Activated CD4-positive, alpha-beta T cell treated with anti-CD3 and anti-CD28 coated beads, Interleukin-2, amount 10 ng/mL, durations not matched to agents 7 days and 5 days (primary cell): Measurements from ENCODE around the gene PCMTD2. TPM values are rescaled to one million over a fixed set of nuclear protein-coding genes. Genes with fewer than 3 reads are reported as not detected.

ENCODE experiments used
- CTCF ChIA-PET: fragments of 350-600 bp; sonication (Branson Sonifier 250); formaldehyde crosslinking; loops from one replicate; lab custom pipeline; 2021; ENCODE audit warnings: antibody characterized with exemption; lab: Charles Lee
- POLR2A ChIA-PET: fragments of 350-600 bp; sonication (Branson Sonifier 250); formaldehyde crosslinking; loops from one replicate; lab custom pipeline; 2021; ENCODE audit warnings: antibody characterized with exemption; lab: Charles Lee
- DNase-seq: peaks from one replicate; pipeline ENCODE4 v3.0.0-alpha.2; 2020
- H3K27ac Mint-ChIP-seq: one replicate; pipeline ENCODE4 v1.8.0; 2021; ENCODE audit warnings: mild to moderate bottlenecking, moderate library complexity, mixed read lengths
- H3K27me3 Mint-ChIP-seq: one replicate; pipeline ENCODE4 v1.8.0; 2021; ENCODE audit warnings: mixed read lengths
- H3K36me3 Mint-ChIP-seq: one replicate; pipeline ENCODE4 v1.8.0; 2021; ENCODE audit warnings: low read depth, mixed read lengths
- H3K4me1 Mint-ChIP-seq: one replicate; pipeline ENCODE4 v1.8.0; 2021; ENCODE audit warnings: mixed read lengths
- H3K4me3 Mint-ChIP-seq: one replicate; pipeline ENCODE4 v1.8.0; 2021; ENCODE audit warnings: mild to moderate bottlenecking, moderate library complexity, mixed read lengths
- H3K9me3 Mint-ChIP-seq: one replicate; pipeline ENCODE4 v1.8.0; 2021; ENCODE audit warnings: mixed read lengths
- total RNA-seq, 2 experiments: library from RNA; stranded (reverse); gene quantifications; one replicate each; pipeline ENCODE4 v1.2.3, GENCODE V29; 2021

The PCMTD2 gene
- total RNA-seq, 2 experiments from 2014 or later = 68.4 to 69.3 TPM

DNA sequence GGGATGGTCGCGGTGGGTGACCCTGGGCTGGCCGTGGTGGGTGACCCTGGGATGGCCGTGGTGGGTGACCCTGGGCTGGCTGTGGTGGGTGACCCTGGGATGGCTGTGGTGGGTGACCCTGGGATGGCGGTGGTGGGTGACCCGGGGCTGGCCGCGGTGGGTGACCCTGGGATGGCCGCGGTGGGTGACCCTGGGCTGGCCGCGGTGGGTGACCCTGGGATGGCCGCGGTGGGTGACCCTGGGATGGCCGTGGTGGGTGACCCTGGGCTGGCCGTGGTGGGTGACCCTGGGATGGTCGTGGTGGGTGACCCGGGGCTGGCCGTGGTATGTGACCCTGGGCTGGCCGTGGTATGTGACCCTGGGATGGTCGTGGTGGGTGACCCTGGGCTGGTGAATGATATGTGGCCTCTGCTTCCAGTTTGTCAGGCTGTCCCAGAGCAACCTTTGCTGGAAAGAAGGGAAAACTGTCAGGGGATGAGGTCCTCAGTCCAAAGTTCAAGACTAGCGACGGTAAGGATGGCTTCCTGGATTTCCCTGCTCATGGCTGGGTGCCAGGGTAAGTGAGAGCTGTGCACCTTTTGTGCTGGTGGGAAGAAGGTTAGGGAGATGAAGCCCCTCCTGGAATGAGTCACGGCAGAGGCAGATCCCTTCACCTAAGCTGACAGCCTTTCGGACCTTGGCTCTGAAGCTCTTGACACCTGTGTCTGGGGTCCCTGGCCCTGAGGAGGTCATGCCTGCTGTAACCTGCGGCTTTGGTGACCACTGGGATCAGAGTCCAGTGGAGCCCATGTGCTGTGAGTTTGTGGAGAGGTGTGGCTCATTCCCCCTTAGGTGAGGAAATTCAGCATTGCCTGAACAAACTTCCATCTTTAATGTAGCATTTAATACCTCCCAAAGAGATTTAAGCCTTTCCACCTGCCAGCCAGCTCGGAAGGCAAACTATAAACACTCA is 19.1 kb upstream of the PCMTD2 start:
- POLR2A ChIA-PET = no interaction called here
- no peaks in the 10 kb centered on the region for H3K27me3 Mint-ChIP-seq
- DNase-seq = no peak
- no peak overlapping the region for H3K4me3 Mint-ChIP-seq
- H3K9me3 Mint-ChIP-seq = no peaks in the 10 kb centered on the region
- CTCF ChIA-PET = interaction anchor here (1.3 kb wide), 1 partner anchor 10 kb away, joined by 3 read pairs; no protein-coding TSS in a partner anchor
- no peak overlapping the region for H3K27ac Mint-ChIP-seq
- H3K36me3 Mint-ChIP-seq = no peaks in the 10 kb centered on the region
- no peaks in the 10 kb centered on the region for H3K4me1 Mint-ChIP-seq

DNA sequence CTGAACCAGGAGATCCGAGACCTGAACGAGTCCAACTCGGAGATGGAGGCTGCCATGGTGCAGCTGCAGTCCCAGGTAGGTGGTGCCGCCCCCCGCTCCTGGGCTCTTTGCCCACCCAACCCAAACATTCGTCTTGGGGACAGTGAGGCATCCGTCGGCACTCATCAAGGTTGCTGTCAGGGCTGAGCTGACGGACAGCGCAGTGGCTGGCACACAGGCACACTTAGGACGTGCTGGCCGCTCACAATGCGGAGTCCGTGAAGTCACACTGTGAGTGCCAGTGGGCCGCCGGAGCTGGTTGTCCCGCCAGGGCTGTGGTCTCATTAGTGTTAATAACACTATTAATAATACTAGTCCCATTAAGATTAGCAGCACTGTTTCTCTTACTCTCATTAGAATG is 18.2 kb upstream of the PCMTD2 start:
- POLR2A ChIA-PET = no interaction called here
- CTCF ChIA-PET = interaction anchor here (1.0 to 1.3 kb wide), 2 partner anchors 9 to 10 kb away, joined by 3 read pairs; no protein-coding TSS in a partner anchor
- Mint-ChIP-seq H3K9me3 (no peaks in the 10 kb centered on the region), H3K4me1 (no peaks in the 10 kb centered on the region), H3K27me3 (no peaks in the 10 kb centered on the region), H3K4me3 (no peak overlapping the region), H3K36me3 (no peaks in the 10 kb centered on the region), H3K27ac (no peak overlapping the region)
- no peak for DNase-seq

DNA sequence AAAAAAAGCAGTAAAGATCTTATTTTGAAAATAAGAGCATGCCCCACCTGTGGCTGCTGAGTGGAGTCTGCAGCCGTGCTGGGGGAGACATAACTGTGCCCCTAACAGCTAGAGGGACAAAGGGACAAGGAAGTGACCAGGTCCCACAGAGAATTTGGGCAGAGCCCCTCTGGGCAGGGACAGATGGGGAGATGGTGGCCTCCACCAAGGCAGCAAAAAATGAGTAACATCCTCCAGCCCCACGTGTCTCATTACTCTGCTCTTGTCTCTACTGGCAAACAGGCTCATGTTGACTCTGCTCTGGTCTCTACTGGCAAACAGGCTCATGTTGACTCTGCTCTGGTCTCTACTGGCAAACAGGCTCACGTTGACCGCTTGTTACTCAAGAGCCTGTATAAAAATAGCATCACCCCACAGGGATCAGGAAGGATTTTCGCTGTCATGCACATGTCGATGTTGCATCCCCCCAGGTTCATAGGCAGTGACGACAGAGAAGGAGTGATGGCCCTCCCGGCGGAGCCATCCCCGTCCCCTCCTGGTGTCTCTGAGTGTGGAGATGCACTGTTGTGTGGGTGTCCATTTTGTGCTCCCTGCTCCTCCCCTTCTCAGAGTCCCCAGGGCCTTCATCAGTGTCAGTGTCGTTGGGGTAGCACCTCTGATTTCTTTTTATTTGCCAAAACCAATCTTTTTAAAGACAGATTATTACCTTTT is 17.3 kb upstream of the PCMTD2 start:
- CTCF ChIA-PET = no interaction called here
- H3K27me3 Mint-ChIP-seq = no peaks in the 10 kb centered on the region
- no peak for DNase-seq
- no peaks in the 10 kb centered on the region for H3K4me1 Mint-ChIP-seq
- POLR2A ChIA-PET = no interaction called here
- H3K36me3 Mint-ChIP-seq = no peaks in the 10 kb centered on the region
- no peaks in the 10 kb centered on the region for H3K9me3 Mint-ChIP-seq
- H3K4me3 Mint-ChIP-seq = no peak overlapping the region
- no peak overlapping the region for H3K27ac Mint-ChIP-seq

DNA sequence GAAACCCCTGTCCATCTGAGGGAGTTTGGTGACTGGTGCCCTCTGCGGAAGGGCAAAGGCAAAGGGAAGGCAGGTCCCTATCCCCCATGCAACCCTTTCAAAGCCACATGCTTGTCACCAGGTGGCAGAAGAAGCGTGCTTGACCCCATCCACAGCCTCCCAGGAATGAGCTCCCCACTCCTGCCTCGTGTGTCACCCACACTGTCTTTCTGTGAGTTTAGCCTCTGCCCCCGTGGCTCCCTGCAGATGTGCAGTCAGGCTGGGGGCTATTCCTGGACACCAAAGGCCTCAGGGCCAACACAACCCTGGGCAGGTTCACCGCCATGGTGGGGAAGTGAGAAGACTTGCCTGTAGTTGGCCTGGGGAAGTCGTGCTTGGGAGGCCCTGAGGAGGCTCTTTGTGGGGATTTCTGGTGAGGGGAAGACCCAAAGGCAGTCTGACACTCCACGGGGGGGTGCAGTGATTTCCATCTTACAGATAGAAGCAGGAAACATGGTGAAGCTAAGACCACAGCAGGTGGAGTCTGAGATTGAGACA is 16.6 kb upstream of the PCMTD2 start:
- no peak overlapping the region for H3K4me3 Mint-ChIP-seq
- no peak for DNase-seq
- H3K27ac Mint-ChIP-seq = no peak overlapping the region
- ChIA-PET CTCF (no interaction called here), POLR2A (no interaction called here)
- H3K36me3 Mint-ChIP-seq = no peaks in the 10 kb centered on the region
- no peaks in the 10 kb centered on the region for H3K9me3 Mint-ChIP-seq
- H3K27me3 Mint-ChIP-seq = no peaks in the 10 kb centered on the region
- H3K4me1 Mint-ChIP-seq = no peaks in the 10 kb centered on the region

DNA sequence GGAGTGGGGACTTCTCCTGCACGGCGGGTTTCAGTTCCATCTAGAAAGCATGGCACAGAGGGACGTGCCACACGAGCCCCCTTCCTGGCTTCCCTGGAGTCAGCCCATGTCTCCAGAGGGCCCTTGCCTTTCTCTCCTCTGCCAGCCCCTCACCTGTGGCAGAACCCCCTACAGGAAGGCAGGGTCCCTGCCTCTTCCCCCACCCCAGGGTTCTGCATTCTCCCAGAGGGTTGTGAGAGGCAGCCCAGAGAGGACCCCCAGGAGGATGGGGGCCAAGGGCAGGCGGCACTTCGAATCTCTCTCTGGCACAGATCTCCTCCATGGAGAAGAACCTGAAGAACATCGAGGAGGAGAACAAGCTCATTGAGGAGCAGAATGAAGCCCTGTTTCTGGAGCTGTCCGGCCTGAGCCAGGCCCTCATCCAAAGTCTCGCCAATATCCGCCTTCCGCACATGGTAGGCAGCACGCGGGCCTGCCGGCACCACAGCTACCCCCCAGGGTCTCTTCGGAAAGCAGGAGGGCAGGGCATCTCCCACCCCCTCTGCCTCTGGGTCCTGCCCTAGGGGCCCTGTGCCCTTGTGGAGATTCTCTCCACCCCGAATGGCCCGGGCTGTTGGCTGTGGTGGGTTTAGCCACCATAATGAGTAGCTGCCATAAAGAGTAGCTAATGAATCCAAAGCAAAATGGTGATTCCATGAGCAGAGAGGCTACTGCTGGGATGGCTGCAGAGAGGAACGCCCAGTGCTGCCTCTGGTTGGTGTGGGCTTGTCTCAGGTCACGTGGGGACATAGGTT is 15.9 kb upstream of the PCMTD2 start:
- CTCF ChIA-PET = interaction anchor here (1.4 kb wide), 1 partner anchor 46 kb away, joined by 7 read pairs; no protein-coding TSS in a partner anchor
- POLR2A ChIA-PET = no interaction called here
- H3K27ac Mint-ChIP-seq = no peak overlapping the region
- no peak for DNase-seq
- H3K36me3 Mint-ChIP-seq = no peaks in the 10 kb centered on the region
- no peaks in the 10 kb centered on the region for H3K27me3 Mint-ChIP-seq
- H3K9me3 Mint-ChIP-seq = no peaks in the 10 kb centered on the region
- no peaks in the 10 kb centered on the region for H3K4me1 Mint-ChIP-seq
- H3K4me3 Mint-ChIP-seq = no peak overlapping the region

DNA sequence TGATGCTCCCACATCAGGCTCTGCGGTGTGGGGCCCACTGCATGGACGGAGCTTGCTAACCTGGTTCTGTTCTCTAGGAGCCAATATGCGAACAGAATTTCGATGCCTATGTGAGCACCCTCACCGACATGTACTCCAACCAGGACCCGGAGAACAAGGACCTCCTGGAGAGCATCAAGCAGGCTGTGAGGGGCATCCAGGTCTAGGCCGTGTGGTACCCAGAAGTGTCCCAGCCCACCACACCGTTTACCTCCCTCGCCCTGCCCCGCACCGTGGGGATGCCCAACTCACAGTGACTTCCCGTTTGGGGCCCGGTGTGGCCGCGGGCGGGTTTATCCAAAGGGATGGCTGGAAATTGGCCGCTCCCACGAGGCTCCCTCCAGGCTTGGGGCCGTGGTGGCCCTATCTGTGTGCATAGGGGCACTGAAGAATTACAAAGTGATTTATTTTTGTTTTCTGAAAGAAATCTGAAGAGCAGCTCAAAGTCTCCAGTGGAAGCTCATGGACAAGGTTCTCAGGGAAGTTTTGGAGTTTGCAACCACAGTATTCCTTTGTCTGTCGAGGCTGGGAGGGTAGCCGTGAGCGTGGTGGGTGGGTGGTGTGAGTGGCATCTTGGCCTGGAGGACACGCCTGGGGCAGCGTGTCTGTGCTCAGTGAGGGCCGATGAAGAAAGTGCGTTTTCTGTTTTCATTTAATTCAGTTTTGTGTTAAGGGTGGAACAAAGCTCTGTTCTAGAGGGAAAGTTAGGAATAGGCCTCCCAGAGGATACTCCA is 15.1 kb upstream of the PCMTD2 start:
- CTCF ChIA-PET = interaction anchor here (1.4 kb wide), 1 partner anchor 45 kb away, joined by 7 read pairs; no protein-coding TSS in a partner anchor
- DNase-seq = no peak

DNA sequence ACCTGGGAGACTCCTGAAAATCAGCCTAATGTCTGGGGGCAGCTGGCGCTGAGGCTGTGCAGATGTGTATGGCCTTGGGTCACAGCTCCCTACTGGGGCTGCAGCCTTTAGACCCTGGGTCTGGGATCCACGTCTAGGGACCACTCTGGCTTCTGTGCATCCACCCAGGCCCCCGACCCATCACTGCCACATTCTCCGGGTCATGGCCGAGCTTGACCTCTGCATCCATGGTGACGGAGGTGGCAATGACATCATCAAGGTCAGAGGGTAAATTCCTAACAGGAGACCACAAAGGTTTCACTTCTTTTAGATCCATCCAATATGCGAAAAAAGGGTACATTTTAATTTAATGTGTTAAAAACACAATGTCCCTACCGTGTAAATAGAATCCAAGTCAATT is 14.5 kb upstream of the PCMTD2 start:
- ChIA-PET CTCF (interaction anchor here (1.4 kb wide), 1 partner anchor 45 kb away, joined by 7 read pairs; no protein-coding TSS in a partner anchor), POLR2A (no interaction called here)
- no peaks in the 10 kb centered on the region for H3K36me3 Mint-ChIP-seq
- DNase-seq = no peak
- H3K4me1 Mint-ChIP-seq = no peaks in the 10 kb centered on the region
- no peak overlapping the region for H3K4me3 Mint-ChIP-seq
- no peak overlapping the region for H3K27ac Mint-ChIP-seq
- no peaks in the 10 kb centered on the region for H3K9me3 Mint-ChIP-seq
- H3K27me3 Mint-ChIP-seq = no peaks in the 10 kb centered on the region

More for the DNA sequence above, 15.1 kb upstream of the PCMTD2 start:
- Mint-ChIP-seq H3K4me1 (no peaks in the 10 kb centered on the region), H3K27me3 (no peaks in the 10 kb centered on the region), H3K9me3 (no peaks in the 10 kb centered on the region), H3K4me3 (no peak overlapping the region), H3K27ac (no peak overlapping the region), H3K36me3 (no peaks in the 10 kb centered on the region)
- POLR2A ChIA-PET = no interaction called here

DNA sequence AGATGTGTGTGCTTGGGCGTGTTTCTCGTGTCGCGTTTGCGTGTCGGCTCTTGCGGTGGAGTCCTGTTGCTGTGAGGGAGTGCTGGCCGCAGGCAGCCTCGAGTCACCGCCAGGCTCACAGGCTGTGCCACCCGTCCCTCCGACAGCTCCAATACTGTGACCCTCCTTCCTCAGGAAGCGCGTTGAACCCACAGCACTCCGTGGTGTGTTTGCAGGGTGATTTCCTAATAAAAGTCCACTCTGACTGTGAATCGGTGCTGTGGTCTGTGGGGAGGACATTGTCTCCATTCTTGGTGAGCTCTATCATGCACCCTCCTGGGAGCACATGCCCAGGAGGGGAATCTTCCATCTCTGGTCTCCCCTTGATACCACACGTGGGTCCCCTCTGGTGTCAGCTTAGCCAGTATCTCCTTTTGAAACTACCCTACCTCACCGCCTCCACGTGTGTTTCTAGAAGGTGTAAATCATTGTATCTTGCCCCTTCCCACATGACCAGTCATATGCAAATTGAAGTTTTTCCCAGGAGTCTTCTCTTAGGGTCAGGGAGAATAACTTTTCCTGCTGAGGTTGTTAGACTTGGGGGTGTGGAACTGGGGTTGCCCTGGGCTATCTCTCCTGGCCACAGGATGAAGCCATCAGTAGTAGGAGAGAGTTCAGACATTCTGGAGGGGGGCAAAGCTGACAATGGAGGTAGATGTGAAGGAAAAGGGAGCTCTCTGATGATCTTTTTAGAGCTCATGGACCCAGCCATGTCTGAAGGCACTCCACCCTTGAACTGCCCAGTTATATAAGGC is 13.3 kb upstream of the PCMTD2 start:
- no peaks in the 10 kb centered on the region for H3K36me3 Mint-ChIP-seq
- H3K9me3 Mint-ChIP-seq = no peaks in the 10 kb centered on the region
- ChIA-PET POLR2A (no interaction called here), CTCF (interaction anchor here (0.8 kb wide), 1 partner anchor 44 kb away, joined by 4 read pairs; no protein-coding TSS in a partner anchor)
- no peak overlapping the region for H3K27ac Mint-ChIP-seq
- H3K4me1 Mint-ChIP-seq = no peaks in the 10 kb centered on the region
- no peak for DNase-seq
- H3K27me3 Mint-ChIP-seq = no peaks in the 10 kb centered on the region
- H3K4me3 Mint-ChIP-seq = no peak overlapping the region

DNA sequence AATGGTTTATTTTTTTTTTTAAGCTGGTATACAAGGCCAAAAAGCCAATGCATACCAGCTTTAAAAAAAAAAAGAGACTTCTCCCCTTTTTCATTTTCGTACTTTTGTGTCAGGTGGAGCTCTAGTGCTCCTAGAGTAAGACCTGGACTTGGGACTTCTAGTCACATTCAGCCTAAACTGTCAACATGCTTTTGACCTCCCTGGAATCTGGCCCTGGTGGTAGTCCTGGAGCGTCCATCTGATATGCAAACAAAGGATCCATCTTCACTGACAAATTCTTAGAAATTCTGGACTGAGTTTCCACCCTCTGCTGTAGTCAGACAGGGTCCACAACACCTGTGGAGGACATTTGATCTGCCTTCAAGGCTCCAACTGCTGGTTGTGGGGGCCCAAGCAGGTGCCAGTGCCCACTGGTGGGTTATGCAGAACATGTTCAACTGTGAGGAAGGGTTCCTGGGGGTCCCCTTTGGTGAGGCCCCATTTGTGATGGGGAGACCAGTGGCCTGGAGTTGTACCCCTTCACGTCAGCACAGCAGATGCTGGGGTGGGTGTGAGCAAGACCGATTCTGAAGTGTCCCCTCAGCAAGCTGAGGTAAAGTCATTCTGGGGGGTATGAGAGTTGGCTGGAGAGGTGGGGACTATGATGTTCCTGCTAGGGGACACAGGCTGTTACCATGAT is 12.6 kb upstream of the PCMTD2 start:
- H3K9me3 Mint-ChIP-seq = no peaks in the 10 kb centered on the region
- H3K27me3 Mint-ChIP-seq = no peaks in the 10 kb centered on the region
- CTCF ChIA-PET = interaction anchor here (0.8 kb wide), 1 partner anchor 43 kb away, joined by 4 read pairs; no protein-coding TSS in a partner anchor
- no peak overlapping the region for H3K27ac Mint-ChIP-seq
- H3K4me1 Mint-ChIP-seq = no peaks in the 10 kb centered on the region
- H3K36me3 Mint-ChIP-seq = no peaks in the 10 kb centered on the region
- H3K4me3 Mint-ChIP-seq = no peak overlapping the region
- POLR2A ChIA-PET = no interaction called here
- no peak for DNase-seq

DNA sequence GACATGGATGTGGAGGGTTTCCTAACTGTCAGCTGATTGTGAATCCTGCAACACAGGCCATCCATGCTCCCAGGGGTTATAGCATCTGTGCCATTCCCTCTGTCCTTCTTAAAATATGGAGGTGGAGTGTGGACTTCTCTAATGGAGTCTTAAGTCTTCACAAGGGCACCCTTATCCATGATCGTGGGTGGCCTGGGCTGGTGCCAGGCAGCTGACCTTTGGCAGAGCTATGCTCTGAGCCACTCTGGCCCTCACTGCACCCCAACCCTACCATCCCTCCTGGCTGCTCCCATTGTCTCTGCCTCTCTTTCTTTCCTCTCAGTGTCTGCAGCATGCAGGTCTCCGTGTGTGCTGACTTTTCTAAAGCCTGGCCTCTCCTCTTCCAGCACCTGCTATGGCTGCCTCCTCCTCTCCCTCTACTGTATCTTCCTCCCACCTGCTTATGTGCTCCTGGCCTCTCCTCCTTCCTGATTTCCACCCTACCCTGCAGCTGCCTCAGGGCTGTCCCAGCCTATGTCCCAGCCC is 11.2 kb upstream of the PCMTD2 start:
- Mint-ChIP-seq H3K27me3 (no peaks in the 10 kb centered on the region), H3K4me3 (no peak overlapping the region), H3K27ac (no peak overlapping the region), H3K9me3 (no peaks in the 10 kb centered on the region), H3K36me3 (no peaks in the 10 kb centered on the region), H3K4me1 (no peaks in the 10 kb centered on the region)
- ChIA-PET POLR2A (no interaction called here), CTCF (interaction anchor here (1.0 to 1.9 kb wide), 2 partner anchors 11 to 41 kb away, joined by 3 to 8 read pairs; no protein-coding TSS in a partner anchor)
- no peak for DNase-seq
